Endothelial cell of umbilical vein (primary cell): Measurements from ENCODE around the gene TRIM27.

Experiments used
- CTCF ChIP-seq, 2 donors: IDR thresholded peaks; 1 replicate in 1 of 2; 2 replicates in 1 of 2; pipeline ENCODE4 v1.5.1; 2011; ENCODE audit warnings: low read length in 2 of 2, mild to moderate bottlenecking in 2 of 2, moderate library complexity in 2 of 2, control low read depth in 1 of 2, inconsistent platforms in 1 of 2, low read depth in 1 of 2; ENCODE audit not compliant: insufficient read depth in 1 of 2; ENCODE audit errors: extremely low read depth in 1 of 2
- EZH2 ChIP-seq: IDR thresholded peaks from 2 replicates; pipeline ENCODE4 v1.6.1; 2012; ENCODE audit warnings: borderline replicate concordance, low read depth, mild to moderate bottlenecking, moderate library complexity, low read length, inconsistent platforms; ENCODE audit not compliant: severe bottlenecking
- POLR2A ChIP-seq: IDR thresholded peaks from 2 replicates; pipeline ENCODE4 v1.6.1; 2012; ENCODE audit warnings: low read depth, mild to moderate bottlenecking, control low read depth, low read length
- POLR2AphosphoS5 ChIP-seq: IDR thresholded peaks from 2 replicates; pipeline ENCODE4 v1.6.1; 2012; ENCODE audit warnings: low read depth, mild to moderate bottlenecking, control low read depth, low read length, moderate library complexity; ENCODE audit not compliant: insufficient read depth

- no peak for TF ChIP-seq POLR2AphosphoS5
- no peak for TF ChIP-seq POLR2A
- no peak for TF ChIP-seq CTCF (IDR thresholded peaks at IDR 0.05; ENCODE audit: extremely low read depth in 1 of 2, insufficient read depth in 1 of 2, low read depth in 1 of 2, low read length in 2 of 2)
- TF ChIP-seq EZH2: no peak
Measured at GRCh38 chr6:28903686-28904085, 20.1 kb downstream of the TRIM27 start.
